ENCODE data around the gene WBP1. TPM values are rescaled to one million over a fixed set of nuclear protein-coding genes. Genes with fewer than 3 reads are reported as not detected.

The WBP1 gene
- total RNA-seq, 1 donor from 2014 or later = 96.1 TPM

DNA sequence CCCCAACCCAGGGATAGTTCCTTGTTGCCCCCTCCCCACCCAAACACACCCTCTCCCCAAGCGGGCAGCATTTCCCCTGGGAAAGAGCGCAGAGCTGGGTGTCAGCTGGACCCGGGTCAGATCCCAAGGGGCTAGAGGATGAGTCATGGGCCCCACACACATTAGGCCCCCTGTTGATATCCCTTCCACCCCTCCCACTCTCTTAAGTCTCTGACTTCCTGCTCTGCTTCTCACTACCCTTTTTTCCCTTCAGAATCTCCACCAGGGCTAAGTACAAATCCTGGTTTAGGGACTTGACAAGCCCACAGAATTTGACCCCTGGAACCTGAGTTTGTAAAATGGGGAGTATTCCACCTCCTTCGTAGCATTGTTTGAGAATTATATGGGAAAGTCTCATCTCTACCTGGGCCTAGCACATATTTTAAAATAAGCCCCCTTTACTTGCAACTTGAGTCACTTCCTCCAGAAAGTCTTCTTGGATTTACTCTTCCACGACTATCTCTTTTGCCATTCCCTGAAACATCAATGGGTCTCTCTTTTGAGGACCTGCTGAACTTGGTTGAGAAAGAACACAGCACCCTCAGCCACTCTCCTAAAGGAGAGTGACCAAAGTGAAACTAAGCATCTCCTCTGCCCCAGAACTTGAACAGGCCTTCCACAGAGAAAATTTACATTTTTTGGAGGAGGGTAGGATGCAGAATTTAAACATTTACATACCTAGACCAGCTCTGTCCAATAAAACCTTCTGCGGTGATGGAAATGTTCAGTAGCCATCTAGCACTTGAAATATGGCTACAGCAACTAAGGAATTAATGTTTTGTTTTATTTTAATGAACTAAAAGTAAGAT, 21.2 kb upstream of the WBP1 start:
- no peak overlapping the region for H3K27ac Mint-ChIP-seq (ENCODE audit: unreplicated experiment)
- H3K36me3 Mint-ChIP-seq (ENCODE audit: unreplicated experiment) = peaks cover 4% of the 10 kb centered on the region
- no peak overlapping the region for H3K4me3 Mint-ChIP-seq (ENCODE audit: unreplicated experiment)
- DNase-seq (ENCODE audit: extremely low spot score, unreplicated experiment) = no peak
- peaks cover 3% of the 10 kb centered on the region for H3K27me3 Mint-ChIP-seq (ENCODE audit: unreplicated experiment)
- TF ChIP-seq, protein P1, sequence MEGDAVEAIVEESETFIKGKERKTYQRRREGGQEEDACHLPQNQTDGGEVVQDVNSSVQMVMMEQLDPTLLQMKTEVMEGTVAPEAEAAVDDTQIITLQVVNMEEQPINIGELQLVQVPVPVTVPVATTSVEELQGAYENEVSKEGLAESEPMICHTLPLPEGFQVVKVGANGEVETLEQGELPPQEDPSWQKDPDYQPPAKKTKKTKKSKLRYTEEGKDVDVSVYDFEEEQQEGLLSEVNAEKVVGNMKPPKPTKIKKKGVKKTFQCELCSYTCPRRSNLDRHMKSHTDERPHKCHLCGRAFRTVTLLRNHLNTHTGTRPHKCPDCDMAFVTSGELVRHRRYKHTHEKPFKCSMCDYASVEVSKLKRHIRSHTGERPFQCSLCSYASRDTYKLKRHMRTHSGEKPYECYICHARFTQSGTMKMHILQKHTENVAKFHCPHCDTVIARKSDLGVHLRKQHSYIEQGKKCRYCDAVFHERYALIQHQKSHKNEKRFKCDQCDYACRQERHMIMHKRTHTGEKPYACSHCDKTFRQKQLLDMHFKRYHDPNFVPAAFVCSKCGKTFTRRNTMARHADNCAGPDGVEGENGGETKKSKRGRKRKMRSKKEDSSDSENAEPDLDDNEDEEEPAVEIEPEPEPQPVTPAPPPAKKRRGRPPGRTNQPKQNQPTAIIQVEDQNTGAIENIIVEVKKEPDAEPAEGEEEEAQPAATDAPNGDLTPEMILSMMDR (IDR thresholded peaks at IDR 0.05) = no peak
- H3K4me1 Mint-ChIP-seq (ENCODE audit: unreplicated experiment) = peaks cover 41% of the 10 kb centered on the region
- no peaks in the 10 kb centered on the region for H3K9me3 Mint-ChIP-seq (ENCODE audit: unreplicated experiment)

- H3K4me1 Mint-ChIP-seq (ENCODE audit: unreplicated experiment) = peaks cover 41% of the 10 kb centered on the region
- H3K4me3 Mint-ChIP-seq (ENCODE audit: unreplicated experiment) = peak overlapping the region; percentile 36
- H3K27ac Mint-ChIP-seq (ENCODE audit: unreplicated experiment) = no peak overlapping the region
- H3K36me3 Mint-ChIP-seq (ENCODE audit: unreplicated experiment) = no peaks in the 10 kb centered on the region
- TF ChIP-seq, protein P1 (IDR thresholded peaks at IDR 0.05) = no peak
- no peaks in the 10 kb centered on the region for H3K9me3 Mint-ChIP-seq (ENCODE audit: unreplicated experiment)
- no peak for DNase-seq (ENCODE audit: extremely low spot score, unreplicated experiment)
- H3K27me3 Mint-ChIP-seq (ENCODE audit: unreplicated experiment) = peaks cover 5% of the 10 kb centered on the region
These were observed 20.0 kb upstream of the WBP1 start for GRCh38 chr2:74438248-74438647.

DNA sequence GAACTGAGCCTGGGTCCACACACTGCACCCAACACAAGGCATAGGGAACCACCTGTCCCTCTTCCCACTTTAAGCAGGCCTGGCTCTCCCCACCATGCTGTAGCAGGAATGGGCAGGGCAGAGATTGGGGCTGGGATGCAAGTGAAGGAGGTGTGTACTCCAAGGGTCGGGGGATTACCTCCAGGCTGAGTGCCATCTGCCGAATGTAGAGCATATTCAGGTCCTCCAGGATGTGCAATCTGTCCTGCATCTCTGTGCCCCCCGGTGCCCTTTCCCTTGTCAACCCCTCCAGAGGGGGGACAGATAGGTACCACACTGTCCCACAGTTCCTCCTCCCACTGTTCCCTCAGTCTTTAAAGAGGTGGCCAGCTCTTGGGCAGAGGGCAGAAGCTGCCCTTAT, 18.9 kb upstream of the WBP1 start:
- no peak for DNase-seq (ENCODE audit: extremely low spot score, unreplicated experiment)
- Mint-ChIP-seq H3K27ac (ENCODE audit: unreplicated experiment) (peak overlapping the region; percentile 78), H3K4me1 (ENCODE audit: unreplicated experiment) (peaks cover 47% of the 10 kb centered on the region), H3K36me3 (ENCODE audit: unreplicated experiment) (no peaks in the 10 kb centered on the region), H3K9me3 (ENCODE audit: unreplicated experiment) (no peaks in the 10 kb centered on the region), H3K4me3 (ENCODE audit: unreplicated experiment) (peak overlapping the region; percentile 88), H3K27me3 (ENCODE audit: unreplicated experiment) (peaks cover 5% of the 10 kb centered on the region)
- TF ChIP-seq, protein P1 (IDR thresholded peaks at IDR 0.05) = no peak

- DNase-seq (ENCODE audit: extremely low spot score, unreplicated experiment) = no peak
- Mint-ChIP-seq H3K4me1 (ENCODE audit: unreplicated experiment) (peaks cover 53% of the 10 kb centered on the region), H3K4me3 (ENCODE audit: unreplicated experiment) (peak overlapping the region; percentile 88), H3K27ac (ENCODE audit: unreplicated experiment) (peak overlapping the region; percentile 78), H3K27me3 (ENCODE audit: unreplicated experiment) (peaks cover 11% of the 10 kb centered on the region), H3K9me3 (ENCODE audit: unreplicated experiment) (no peaks in the 10 kb centered on the region), H3K36me3 (ENCODE audit: unreplicated experiment) (no peaks in the 10 kb centered on the region)
- TF ChIP-seq, protein P1 (IDR thresholded peaks at IDR 0.05) = no peak
These were observed 18.3 kb upstream of the WBP1 start for GRCh38 chr2:74439803-74440377.
